Eye (tissue), 1 donor: ENCODE results near the gene MORN3.
"Not testable (repeated sequence)": the region's sequence is repeated elsewhere in the genome, so short reads cannot be mapped to it uniquely, and the experiment has no call there.

Experiments used
- DNase-seq: peaks from one replicate; pipeline ENCODE4 v3.0.0-alpha.2; 2015

The MORN3 gene

DNA sequence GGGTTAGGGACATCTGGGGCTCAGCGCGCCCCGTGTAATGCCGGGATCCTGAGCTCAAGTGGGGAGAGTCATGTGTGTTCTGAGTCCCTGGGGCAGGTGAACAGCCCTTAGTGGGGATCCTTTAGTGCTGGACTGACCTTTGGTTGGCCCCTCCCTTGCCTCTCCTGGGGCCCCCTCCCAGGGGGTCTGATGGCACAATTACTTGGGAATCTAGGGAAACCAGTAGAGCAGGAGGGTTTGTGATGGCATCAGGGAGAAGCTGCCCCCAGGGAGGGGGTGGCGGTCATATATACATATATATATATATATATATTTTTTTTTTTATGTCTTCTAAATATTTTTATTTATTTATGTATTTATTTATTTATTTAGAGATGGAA, at the start of gene MORN3:
MORN3 (minus strand) TSS at position 134 of the 380 bp plus-strand sequence. CDS start 171 bp downstream, outside the sequence.
- no peak for DNase-seq

- peak; percentile 16 for DNase-seq
Observed at GRCh38 chr12:121718653-121719239, 49.3 kb upstream of the MORN3 start.

DNA sequence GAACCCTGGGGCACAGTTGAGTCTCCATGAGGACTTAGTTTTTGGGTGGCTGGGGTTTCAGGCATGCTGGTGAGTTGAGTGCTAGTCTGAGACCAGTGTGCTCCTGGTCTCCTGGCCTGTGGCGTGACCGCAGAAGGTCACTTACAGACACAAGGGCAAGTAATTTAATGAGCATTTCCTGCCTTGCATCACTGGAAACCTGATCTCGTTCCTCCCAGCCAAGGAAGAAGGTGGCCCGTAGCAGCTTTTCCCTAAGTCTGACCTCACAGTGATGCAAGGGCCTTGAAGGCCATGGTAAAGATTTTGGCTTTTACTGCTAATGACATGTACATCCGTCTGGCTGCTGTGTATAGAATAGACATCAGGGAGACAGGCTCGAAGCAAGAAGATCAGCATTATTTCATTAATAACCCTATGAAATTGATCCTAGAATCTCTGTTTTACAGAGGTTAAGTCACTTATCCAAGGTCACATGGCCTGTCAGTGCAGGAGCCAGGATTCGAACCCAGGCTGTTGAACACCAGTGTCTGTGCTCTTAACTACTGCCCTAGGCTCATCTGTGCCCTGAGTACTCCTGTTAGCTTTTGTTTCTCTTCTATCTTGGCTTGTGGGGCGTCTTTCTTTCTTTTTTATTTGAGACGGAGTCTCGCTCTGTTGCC, 47.7 kb upstream of the MORN3 start:
- no peak for DNase-seq

GRCh38 chr12:121715862-121716435, 46.5 kb upstream of the MORN3 start:
- no peak for DNase-seq

DNA sequence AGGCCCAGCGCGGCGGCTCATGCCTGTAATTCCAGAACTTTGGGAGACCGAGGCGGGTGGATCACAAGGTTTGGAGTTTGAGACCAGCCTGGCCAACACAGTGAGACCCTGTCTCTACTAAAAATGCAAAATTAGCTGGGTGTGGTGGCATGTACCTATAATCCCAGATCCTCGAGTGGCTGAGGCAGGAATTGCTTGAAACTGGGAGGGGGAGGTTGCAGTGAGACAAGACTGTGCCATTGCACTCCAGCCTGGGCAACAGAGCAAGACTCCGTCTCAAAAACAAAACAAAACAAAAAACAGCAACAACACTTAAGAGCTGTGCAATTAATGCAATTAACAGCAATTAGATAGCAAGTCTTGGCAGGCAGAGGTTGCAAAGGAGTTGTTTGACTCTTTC, 45.6 kb upstream of the MORN3 start:
- DNase-seq = not testable (repeated sequence)

- peak; percentile 26 for DNase-seq
Observed at GRCh38 chr12:121713793-121714192, 44.3 kb upstream of the MORN3 start.

- peak; percentile 56 for DNase-seq
Observed at GRCh38 chr12:121713257-121713777, 43.9 kb upstream of the MORN3 start.

- peak; percentile 93 for DNase-seq
Observed at GRCh38 chr12:121712461-121713256, 43.2 kb upstream of the MORN3 start, which contains the start of gene TMEM120B. TSS of gene TMEM120B (plus strand) at chr12:121712752. CDS start at chr12:121712896, 144 bp downstream.

DNA sequence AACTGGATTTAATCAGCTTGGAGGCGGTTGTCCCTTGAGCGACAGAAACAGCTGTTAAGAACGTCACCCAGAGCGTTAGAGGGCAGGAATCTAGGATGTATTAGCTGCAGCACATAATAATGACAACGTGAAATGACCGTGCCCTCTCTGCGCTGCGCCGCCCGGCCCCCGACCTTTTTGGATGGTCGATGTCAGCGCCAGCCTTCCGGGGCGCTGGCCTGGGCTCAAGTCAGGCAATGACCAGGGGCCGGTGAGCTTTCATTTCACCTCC, 42.7 kb upstream of the MORN3 start:
- DNase-seq = peak; percentile 86

GRCh38 chr12:121711361-121712189, 42.1 kb upstream of the MORN3 start:
- DNase-seq = no peak

DNA sequence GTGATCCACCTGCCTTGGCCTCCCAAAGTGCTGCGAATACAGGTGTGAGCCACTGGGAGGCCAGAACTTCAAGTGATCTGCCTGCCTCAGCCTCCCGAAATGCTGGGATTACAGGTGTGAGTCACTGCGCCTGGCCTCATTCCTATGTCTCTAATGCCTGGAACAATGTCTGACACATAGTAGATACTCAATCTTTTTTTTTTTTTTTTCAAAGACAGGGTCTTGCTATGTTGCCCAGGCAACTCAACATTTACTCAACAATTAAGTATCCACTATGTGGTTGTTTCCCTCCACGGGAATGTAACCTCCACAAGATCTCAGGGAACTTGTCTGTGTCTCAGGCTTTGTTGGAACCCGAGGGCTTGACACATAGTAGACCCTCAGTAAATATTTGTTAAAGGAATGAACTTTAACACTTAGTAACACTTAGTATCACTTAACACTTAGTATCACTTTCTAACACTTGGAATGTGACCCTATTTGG, 40.1 kb upstream of the MORN3 start:
- DNase-seq = peak; percentile 13

- not testable (repeated sequence) for DNase-seq
Observed at GRCh38 chr12:121709064-121709424, 39.6 kb upstream of the MORN3 start.

DNA sequence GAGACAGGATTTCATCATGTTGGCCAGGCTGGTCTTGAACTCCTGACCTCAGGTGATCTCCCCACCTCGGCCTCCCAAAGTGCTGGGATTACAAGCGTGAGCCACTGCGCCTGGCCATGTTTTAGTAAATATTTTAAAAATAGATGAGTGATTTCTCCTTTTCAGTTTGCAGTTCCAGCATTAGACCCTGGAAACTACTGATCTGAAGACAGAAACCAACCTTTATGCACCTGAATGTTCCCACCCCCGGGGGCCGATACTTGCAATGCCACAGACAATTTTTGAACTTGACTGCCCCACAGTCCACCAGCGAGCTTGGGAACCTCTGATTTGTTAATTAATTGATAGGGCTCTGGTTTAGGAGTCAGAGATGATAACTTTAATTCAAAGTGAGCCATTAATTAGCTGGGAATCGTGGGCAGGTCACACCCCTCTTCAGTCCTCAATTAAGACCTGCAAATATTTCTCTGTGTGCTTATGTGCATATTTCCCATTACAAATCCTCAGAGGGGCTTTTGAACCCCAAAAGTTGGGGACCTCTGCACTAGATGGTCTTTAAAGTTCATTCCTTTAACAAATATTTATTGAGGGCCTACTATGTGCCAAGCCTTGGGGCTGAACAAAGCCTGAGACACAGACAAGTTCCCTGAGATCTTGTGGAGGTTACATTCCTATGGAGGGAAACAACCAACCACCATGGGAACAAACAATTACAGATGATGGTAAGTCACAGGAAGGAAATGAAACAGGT, 39.0 kb upstream of the MORN3 start:
- no peak for DNase-seq

DNA sequence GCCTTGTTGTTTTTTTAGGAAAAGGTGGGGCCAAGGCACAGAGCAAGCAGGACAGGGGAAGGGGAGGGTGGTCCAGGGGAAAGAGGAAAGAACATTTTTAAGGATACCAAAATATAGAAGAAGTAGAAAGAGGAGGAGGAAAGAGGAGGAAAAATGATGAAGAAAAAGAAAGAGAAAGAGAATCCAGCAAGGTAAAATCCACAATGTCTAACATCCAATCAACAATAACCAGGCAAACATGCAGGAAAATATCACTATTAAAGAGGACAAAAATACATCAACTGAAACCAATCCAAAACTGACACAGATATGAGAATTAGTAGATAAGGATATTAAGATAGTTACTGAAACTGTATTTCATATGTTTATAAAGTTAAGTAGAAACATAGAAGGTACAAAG, 36.1 kb upstream of the MORN3 start:
- DNase-seq = no peak

DNA sequence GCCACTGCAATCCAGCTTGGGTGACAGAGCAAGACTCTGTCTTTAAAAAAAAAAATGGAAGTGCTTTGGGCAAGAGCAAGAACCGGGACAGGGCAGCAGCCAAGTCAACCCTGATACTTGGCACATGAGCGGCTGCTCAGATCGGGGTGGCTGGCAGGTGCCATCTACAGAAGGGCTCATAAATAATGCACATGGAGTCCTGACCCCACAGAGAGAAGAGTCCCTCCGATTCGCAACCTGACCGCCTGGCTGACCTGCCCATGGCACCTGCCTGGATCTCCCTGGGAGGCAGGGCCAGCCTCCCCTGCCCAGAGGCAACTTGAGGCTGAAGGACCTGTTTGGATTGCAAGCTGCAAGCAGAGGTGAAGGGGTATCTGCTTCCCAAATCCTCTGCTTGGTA, 33.5 kb upstream of the MORN3 start:
- DNase-seq = no peak

DNA sequence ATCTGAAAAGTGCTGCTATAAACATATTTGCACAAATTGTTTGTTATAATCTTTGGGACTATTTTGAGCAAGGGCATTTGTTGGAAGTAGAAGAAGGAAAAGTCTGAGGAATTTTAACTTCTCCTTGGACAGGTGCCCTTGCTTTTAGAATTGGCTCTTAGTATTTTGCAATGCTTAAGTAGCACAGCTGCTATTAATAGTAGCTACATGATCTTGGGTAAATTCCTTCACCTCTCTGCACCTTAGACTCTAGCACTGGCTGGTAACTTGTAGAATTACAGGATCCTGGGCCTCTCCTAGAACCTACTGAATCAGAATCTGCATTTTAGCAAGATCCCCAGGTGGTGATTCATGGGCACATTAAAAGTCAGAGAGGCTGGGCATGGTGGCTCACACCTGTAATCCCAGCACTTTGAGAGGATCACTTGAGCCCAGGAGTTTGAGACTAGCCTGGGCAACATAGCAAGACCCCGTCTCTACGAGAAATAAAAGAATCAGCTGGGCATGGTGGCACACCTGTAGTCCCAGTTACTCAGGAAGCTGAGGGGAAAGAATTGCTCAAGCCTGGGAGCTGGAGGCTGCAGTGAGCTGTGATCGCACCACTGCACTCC, 32.3 kb upstream of the MORN3 start:
- no peak for DNase-seq

GRCh38 chr12:121697861-121698260, 28.4 kb upstream of the MORN3 start:
- DNase-seq = not testable (repeated sequence)

- peak; percentile 89 for DNase-seq
Observed at GRCh38 chr12:121697093-121697698, 27.7 kb upstream of the MORN3 start.

- DNase-seq = no peak
Observed at GRCh38 chr12:121693155-121693687, 23.8 kb upstream of the MORN3 start.

DNA sequence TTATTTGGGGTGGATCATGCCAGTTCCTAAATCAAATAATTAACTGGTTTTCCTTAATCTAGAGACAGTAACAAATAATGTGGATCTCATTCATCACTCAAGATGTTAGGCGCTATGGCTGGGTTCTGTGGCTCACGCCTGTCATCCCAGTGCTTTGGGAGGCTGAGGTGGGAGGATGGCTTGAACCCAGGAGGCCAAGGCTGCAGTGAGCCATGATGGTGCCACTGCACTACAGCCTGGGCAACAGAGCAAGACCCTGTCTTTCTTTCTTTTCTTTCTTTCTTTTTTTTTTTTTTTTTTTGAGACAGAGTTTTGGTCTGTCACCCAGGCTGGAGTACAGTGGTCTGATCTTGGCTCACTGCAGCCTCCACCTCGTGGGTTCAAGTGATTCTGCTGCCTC, 23.3 kb upstream of the MORN3 start:
- DNase-seq = not testable (repeated sequence)

DNA sequence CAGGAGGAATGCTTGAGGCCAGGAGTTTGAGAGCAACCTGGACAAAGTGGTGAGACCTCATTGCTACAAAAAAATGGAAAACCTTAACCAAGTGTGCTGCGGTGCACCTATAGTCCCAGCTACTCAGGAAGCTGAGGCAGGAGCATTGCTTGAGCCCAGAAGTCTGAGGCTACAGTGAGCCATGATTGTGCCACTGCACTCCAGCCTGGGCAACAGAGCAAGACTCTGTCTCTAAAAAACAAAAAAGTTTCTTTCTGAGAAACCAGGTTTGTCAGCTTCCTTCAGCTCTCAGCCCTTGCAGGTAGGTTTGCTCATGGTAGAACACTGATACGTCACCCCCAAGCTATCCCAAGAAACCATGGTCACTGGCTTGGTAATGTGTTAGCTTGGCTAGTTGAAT, 20.0 kb upstream of the MORN3 start:
- no peak for DNase-seq
